IMR-90 (cell line): Measurements from ENCODE around the gene PIK3R5.

ENCODE experiments used
- BHLHE40 ChIP-seq: fragments of 150-350 bp; IDR thresholded peaks from 2 replicates; pipeline ENCODE4 v1.6.1; 2016; ENCODE audit warnings: mild to moderate bottlenecking, low read depth, low read length
- CEBPB ChIP-seq: IDR thresholded peaks from 2 replicates; pipeline ENCODE4 v1.6.1; 2012; ENCODE audit warnings: low read depth, low read length, improper control_type of control experiment
- CHD1 ChIP-seq: IDR thresholded peaks from 2 replicates; pipeline ENCODE4 v1.6.1; 2012; ENCODE audit warnings: low read depth, low read length, improper control_type of control experiment
- FOS ChIP-seq: fragments of 150-350 bp; IDR thresholded peaks from 2 replicates; pipeline ENCODE4 v1.6.1; 2016; ENCODE audit warnings: low read depth, low read length
- MAFK ChIP-seq: IDR thresholded peaks from 2 replicates; pipeline ENCODE4 v1.6.1; 2012; ENCODE audit warnings: low read depth, low read length, improper control_type of control experiment
- MAZ ChIP-seq: IDR thresholded peaks from 2 replicates; pipeline ENCODE4 v1.6.1; 2012; ENCODE audit warnings: low read depth, mild to moderate bottlenecking, low read length, improper control_type of control experiment, moderate library complexity, borderline replicate concordance
- POLR2A ChIP-seq: IDR thresholded peaks from 2 replicates; pipeline ENCODE4 v1.6.1; 2012; ENCODE audit warnings: mild to moderate bottlenecking, low read depth, low read length
- RAD21 ChIP-seq: IDR thresholded peaks from 2 replicates; pipeline ENCODE4 v1.6.1; 2012; ENCODE audit warnings: low read length, improper control_type of control experiment
- USF2 ChIP-seq: fragments of 150-350 bp; IDR thresholded peaks from 2 replicates; pipeline ENCODE4 v1.6.1; 2017; ENCODE audit warnings: mild to moderate bottlenecking, antibody characterized with exemption, low read length, low read depth
- TF ChIP-seq, protein P1 (sequence below): conservative IDR thresholded peaks from 2 replicates; pipeline ENCODE4 v1.5.1; 2012; ENCODE audit warnings: mild to moderate bottlenecking, low read depth, low read length, improper control_type of control experiment

- no peak for TF ChIP-seq MAFK
- TF ChIP-seq, protein P1, sequence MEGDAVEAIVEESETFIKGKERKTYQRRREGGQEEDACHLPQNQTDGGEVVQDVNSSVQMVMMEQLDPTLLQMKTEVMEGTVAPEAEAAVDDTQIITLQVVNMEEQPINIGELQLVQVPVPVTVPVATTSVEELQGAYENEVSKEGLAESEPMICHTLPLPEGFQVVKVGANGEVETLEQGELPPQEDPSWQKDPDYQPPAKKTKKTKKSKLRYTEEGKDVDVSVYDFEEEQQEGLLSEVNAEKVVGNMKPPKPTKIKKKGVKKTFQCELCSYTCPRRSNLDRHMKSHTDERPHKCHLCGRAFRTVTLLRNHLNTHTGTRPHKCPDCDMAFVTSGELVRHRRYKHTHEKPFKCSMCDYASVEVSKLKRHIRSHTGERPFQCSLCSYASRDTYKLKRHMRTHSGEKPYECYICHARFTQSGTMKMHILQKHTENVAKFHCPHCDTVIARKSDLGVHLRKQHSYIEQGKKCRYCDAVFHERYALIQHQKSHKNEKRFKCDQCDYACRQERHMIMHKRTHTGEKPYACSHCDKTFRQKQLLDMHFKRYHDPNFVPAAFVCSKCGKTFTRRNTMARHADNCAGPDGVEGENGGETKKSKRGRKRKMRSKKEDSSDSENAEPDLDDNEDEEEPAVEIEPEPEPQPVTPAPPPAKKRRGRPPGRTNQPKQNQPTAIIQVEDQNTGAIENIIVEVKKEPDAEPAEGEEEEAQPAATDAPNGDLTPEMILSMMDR = no peak
- TF ChIP-seq MAZ = no peak
- no peak for TF ChIP-seq POLR2A
- no peak for TF ChIP-seq FOS
- no peak for TF ChIP-seq CHD1
- TF ChIP-seq RAD21 = no peak
- TF ChIP-seq BHLHE40 = no peak
- TF ChIP-seq USF2 = no peak
- TF ChIP-seq CEBPB = no peak
Observed at GRCh38 chr17:8967861-8968260, 2.4 kb upstream of the PIK3R5 start.
